22Rv1 (cell line): ENCODE data around the gene PRDM16.

Source experiments
- H3K27ac ChIP-seq: fragments of 450-650 bp; 2 replicates; pipeline ENCODE4 v1.5.1; 2017
- CTCF ChIP-seq: fragments of 450-650 bp; IDR thresholded peaks from 2 replicates; pipeline ENCODE4 v1.5.1; 2017; ENCODE audit warnings: mild to moderate bottlenecking
- ZFX ChIP-seq: fragments of 450-650 bp; IDR thresholded peaks from 2 replicates; pipeline ENCODE4 v1.6.1; 2017; ENCODE audit warnings: antibody characterized with exemption, borderline replicate concordance

The PRDM16 gene

GRCh38 chr1:3348196-3348865 is 279.3 kb downstream of the PRDM16 start:
- H3K27ac ChIP-seq: no peak overlapping the region

GRCh38 chr1:3349161-3349967 is 280.4 kb downstream of the PRDM16 start:
- TF ChIP-seq CTCF (peak; percentile 25), ZFX (no peak)
- no peak overlapping the region for H3K27ac ChIP-seq

More at GRCh38 chr1:3348196-3348865, 279.3 kb downstream of the PRDM16 start:
- TF ChIP-seq ZFX: no peak
- no peak for TF ChIP-seq CTCF

GRCh38 chr1:3349968-3350299 is 280.9 kb downstream of the PRDM16 start:
- H3K27ac ChIP-seq: no peak overlapping the region
- TF ChIP-seq ZFX (no peak), CTCF (no peak; the same call in 1 of the 2 replicates)

GRCh38 chr1:3350506-3351261 is 281.7 kb downstream of the PRDM16 start:
- H3K27ac ChIP-seq: no peak overlapping the region
- TF ChIP-seq CTCF (no peak), ZFX (no peak)

- no peak for TF ChIP-seq ZFX
- TF ChIP-seq CTCF: no peak
- no peak overlapping the region for H3K27ac ChIP-seq
These were observed 282.7 kb downstream of the PRDM16 start for GRCh38 chr1:3351449-3352298.

GRCh38 chr1:3352299-3352951 is 283.4 kb downstream of the PRDM16 start:
- H3K27ac ChIP-seq: no peak overlapping the region
- no peak for TF ChIP-seq CTCF
- TF ChIP-seq ZFX: no peak
